NCI-H1105 (cell line): ENCODE results near the gene ARHGAP42.
A peak's percentile ranks its signal among the peaks of the same experiment; 100 is the strongest.

Experiments used
- DNase-seq: peaks from one replicate; lab custom pipeline; 2025; lab: John Stamatoyannopoulos, UW

ARHGAP42 gene

DNA sequence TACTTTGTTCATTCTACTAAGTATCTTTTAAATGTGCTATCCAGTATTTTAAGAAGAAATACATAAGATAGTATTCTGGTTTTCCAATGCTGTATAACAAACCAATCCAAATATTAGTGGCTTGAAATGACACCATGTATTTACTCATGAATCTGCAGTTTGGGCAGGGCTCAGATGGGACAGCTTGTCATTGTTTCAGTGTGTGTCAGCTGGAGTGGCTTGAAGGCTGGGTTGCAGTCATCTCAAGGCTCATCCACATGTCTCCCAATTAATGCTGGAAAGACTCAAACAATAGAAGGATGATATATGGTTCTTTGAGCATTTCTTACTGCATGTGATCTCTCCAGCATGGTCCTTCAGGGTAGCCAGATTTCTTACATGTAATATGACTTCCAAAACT, 146.2 kb downstream of the ARHGAP42 start:
- no peak for DNase-seq

DNA sequence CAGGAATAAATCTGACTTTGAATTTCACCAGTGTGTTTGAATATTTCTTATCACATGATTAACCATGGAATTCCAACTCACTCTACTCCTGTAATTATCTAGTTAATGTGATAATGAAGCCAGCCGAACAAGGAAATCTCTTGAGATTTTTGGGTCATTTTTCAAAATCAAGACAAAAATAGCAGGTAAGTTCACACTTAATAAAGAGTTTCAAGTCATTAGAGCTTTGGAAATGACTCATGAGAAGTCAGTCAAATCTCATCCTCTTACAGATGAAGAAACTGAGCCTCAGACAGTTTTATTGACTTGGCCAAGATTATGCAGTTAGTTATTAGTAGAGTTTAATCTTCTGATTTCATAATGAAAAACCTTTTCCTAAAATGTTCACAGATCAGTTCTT, 148.8 kb downstream of the ARHGAP42 start:
- no peak for DNase-seq

DNA sequence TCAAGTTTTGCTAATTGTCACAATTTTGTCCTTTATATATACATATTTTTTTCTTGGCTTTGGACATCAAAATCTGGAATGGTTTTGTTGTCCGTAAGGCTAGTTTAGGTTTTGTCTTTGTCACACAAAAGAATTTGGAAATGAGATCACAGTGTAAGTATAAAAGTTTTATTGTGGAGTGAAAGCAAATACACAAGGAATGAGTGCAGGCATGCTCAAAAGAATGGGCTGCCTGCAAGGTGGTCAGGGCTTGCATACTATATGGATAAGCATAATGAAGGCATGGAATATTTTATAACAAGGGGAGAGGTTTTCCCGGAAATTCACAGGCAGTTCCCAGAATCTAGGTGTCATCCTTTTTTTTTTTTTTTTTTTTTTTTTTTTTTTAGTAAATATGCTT, 150.2 kb downstream of the ARHGAP42 start:
- no peak for DNase-seq

DNA sequence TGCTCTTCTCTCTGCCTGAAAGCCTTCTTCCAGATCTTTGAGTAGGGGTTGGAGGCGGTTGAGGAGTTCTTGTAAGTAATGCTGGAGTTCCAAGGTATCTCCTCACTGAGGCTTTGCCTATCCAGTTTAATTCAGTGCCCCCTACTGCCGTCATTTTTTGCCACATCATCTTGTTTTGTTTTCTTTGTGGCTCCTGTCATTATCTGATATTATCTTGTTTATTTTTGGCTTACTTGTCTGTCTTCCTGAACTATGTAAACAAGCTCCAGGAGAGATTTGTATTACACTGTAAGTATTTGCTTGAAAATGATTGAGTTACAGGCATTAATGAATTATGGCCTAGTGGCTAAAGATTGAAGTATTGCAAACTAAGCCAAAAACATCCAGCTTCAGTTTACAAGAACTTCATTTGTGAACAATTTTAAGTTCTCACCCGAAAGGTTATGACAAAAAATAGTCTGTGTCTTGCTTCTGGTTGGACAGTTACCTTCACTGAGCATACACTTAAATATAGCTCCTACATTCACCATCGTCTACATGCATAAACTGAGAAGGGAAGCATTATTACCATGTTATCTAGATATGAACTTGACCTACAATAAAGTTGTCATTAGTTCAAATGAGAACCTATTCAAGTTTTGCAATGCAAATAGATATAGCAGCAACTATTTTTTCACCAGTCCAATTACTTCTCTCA, 154.8 kb downstream of the ARHGAP42 start:
- DNase-seq = no peak

GRCh38 chr11:100847696-100848216, 160.7 kb downstream of the ARHGAP42 start:
- DNase-seq = no peak

GRCh38 chr11:100849009-100849900, 162.2 kb downstream of the ARHGAP42 start:
- no peak for DNase-seq

DNA sequence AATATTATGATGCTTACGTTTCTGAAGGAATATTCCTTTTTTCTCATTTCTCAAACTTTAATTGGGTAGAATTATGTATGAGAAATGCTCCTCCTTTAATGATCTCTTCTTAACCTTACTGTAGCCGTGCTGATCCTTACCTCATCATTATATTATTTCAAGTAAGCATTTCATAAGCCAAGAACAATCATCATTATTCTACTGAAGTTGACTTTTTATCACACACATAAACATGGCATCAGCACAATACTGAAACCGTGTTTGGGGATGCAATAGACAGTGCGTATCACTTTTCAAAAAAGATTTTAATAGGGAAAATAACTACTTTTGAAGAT, 162.8 kb downstream of the ARHGAP42 start:
- DNase-seq = no peak

- no peak for DNase-seq
Measured at GRCh38 chr11:100851147-100851546, 164.1 kb downstream of the ARHGAP42 start.

DNA sequence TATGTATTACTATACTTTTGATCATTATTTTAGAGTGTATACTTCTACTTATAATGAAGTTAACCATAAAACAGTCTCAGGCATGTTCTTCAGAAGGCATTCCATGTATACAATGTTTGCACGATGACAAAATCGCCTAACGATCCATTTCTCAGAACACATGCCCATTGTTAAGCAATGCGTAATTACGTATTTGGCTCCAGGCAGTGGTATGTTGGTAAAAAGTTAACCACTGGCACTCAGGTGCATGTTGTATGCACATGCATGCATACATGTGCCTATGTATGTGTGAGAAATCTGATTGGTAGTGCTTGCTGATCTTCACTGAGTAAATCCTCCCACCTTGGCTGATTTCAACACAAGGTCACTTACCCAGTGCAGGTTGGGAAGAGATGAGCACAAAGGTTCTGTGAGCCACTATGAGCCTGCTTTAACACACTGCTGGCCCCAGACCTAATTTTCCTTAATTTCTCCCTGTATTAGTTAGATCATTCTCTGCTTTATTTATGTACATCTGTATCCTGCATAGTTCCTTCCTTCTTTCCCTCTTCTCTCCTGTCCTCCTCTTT, 164.6 kb downstream of the ARHGAP42 start:
- no peak for DNase-seq

GRCh38 chr11:100855466-100856067, 168.5 kb downstream of the ARHGAP42 start:
- DNase-seq = peak; percentile 3

DNA sequence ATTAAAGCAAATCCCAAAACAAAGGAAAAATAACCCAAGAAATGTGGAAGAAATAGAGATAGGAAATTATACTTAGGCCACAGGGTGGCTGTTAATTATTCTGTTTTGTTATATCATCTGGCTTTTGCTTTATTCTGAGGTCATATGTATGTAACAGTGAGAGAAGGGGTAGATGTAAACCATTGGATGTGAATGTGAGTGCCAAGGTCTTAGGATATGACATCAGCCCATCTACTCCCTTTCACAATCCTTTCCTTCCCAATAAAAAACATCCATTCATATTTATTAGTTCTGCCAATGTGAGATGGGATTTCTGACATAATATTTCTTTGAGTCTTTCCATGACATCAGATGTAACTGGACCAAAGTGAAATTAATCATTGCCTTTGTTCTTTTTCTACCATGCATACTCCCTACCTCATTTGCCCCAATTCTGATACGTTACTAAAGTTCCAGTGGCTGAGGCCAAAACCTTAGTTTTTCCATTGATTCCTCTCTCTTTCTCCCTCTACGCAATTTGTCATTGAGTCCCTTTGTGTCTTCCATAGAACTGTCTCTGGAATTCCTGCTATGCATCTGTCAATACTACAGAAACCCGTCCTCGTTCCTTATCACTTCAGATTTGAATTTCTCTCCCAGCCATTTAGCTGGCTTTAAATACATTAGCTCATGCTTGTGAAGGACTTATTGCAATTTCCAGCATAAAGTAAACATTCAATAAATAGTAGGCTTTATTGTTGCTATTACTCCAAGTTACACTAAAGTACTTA, 170.3 kb downstream of the ARHGAP42 start:
- no peak for DNase-seq

DNA sequence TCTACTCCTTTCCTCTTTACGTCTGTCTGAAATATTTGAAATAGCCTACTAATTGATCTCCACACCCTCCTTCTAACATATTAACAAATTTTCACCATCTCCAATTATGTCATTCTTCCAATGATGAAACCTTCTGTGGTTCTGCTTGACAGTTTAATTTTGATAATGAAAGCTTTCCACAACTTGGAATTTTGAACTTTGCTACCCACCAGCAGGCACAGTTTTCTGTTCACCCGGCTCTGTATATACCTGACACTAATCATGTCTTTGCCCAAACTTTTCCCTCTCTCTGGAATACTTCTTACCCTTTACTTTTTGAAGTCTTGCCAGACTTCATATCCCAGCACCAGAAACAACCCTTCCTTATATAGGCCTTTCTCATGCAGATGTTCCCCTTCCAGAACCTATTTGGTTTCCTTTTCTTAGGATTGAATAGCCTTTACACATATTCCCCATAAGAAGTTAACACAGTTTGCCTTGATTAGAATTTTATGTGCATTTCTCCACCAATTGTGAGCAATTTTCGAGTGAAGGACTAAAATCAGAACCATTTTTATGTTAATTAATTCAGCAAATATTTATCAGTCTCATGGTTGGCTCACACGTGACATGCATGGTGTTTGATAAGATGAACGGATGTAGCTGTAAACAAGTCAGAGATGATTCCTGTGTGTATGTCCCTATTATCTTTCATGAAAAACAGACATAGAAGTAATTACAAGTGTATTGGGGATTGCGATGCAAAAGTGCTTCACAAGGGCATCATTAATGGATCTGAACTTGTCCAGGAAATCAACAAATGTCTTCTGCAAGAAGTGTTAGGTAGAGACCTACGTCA, 173.4 kb downstream of the ARHGAP42 start:
- no peak for DNase-seq

DNA sequence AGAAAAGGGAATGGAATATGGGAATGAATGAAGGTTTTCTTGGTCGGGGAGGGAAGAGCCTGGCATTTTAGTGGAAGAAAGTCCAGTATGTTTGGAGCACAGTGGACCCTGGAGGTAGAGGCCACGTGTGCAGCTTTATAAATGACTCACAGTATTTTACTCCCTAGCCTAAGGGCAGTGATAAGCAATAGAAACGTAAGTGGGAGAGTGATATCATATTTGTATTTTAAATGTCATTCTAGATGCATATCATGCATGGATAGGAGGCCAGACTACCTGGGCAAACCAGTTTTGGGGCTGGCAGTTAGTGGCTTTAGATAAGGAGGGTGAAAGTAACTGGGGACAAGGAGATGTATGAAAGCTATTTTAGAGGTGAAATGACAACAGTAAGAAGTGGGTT, 174.1 kb downstream of the ARHGAP42 start:
- no peak for DNase-seq

DNA sequence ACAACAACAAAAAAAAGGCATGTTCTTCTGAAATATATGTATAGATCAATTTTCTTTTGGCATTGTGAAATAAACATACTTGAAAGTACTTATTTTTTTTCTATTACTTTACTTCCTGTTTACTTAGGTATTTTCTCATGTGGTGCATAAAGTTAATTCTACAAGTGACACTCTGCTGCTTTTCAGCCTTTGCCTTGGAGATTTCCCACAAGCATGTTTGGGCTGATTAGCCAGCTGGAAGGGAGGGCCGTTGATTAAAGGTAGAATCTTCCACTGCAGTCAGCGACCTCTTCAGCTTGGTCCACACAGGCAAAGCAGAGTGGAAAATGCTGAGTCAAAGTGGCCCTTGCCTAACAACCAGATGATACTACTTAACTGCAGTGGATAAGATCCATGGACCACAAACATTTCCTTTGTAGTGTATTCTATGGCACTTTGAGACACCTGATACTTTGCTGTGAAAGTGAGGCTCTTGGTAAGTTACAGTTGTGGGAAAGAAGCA, 176.0 kb downstream of the ARHGAP42 start:
- DNase-seq = no peak

DNA sequence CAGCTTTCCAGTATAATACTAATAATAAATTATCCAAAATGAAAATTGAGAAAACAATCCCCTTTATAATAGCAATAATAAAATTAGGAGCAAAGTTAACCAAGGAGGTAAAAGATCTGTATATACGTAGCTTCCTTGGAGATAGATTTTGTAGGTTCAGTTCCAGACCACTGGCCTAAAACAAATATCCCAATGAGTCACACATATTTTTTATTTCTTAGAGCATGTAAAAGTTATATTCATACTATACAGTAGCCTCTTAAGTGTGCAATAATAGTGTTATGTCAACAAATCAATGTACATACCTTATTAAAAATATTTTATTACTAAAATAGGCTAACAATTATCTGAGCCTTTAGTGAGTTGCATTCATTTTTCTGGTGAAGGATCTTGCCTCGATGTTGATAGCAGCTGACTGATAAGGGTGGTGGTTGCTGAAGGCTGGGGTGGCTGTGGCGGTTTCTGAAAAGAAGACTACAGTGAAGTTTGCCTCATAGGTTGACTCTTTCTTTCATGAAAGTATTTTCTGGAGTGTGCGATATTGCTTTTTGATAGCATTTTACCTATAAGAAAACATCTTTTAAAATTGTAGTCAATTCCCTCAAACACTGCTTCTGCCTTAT, 178.5 kb downstream of the ARHGAP42 start:
- no peak for DNase-seq

DNA sequence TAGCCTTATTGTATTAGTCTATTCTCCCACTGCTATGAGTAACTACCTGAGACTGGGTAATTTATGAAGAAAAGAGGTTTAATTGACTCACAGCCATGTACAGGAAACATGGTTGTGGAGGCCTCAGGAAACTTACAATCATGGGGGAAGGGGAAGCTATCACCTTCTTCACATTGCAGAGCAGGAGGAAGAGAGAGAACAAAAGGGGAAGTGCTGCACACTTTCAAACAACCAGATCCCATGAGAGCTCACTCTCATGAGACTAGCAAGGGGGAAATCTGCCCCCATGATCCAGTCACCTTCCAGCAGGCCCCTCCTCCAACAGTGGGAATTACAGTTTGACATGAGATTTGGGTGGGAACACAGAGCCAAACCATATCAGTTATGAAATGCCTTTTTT, 179.4 kb downstream of the ARHGAP42 start:
- no peak for DNase-seq

- DNase-seq = no peak
Measured at GRCh38 chr11:100867606-100868005, 180.5 kb downstream of the ARHGAP42 start.

DNA sequence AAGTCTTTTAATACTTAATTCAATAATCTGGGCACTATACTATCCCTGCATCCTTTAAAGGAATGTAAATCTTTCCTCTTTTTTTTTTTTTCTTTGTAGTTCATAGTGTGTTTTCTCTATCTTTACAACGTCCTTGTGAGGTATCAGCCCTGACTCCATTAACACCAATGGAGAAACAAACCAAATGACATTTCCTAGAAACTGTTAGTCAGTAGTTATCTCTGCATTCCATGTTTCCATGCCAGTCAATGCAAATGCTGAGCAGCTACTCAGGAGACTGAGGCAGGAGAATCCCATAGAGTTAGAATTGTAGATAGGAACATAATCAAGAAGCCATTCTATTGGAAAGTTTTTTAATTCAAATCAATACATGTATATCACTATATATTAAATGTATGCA, 182.2 kb downstream of the ARHGAP42 start:
- DNase-seq = no peak

DNA sequence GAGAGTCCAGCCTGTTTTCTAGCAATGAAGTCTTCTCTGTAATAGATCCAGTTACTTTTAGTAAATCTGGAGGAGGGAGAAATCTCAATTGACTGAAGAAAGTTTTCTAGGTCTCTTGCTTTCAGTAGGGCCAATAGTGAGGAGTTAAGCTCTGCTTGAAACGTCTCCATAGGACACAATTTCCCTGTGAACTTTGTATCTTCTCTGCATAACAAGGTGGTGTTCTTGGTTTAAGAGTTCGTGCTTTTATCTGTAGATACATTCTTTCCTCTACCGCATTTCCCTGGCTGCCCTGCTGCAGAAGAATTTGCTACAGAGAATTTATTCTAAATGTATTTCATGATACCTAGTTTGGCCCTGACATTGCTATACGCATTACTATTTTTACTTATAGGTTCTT, 183.1 kb downstream of the ARHGAP42 start:
- DNase-seq = no peak
